Stimulated activated CD4-positive, alpha-beta T cell treated with anti-CD3 and anti-CD28 coated beads, Interleukin-4, amount 100 ng/mL, for 4 hours (primary cell): ENCODE measurements around the gene RNU1-3.
"Not testable (repeated sequence)": the region's sequence is repeated elsewhere in the genome, so short reads cannot be mapped to it uniquely, and the experiment has no call there.

Experiments used
- DNase-seq, 2 experiments: peaks; one replicate each; pipeline ENCODE4 v3.0.0-alpha.2; 2020

RNU1-3 gene

GRCh38 chr1:16693449-16694307, 26.9 kb upstream of the RNU1-3 start:
- DNase-seq = not testable (repeated sequence)

- not testable (repeated sequence) for DNase-seq
Measured at GRCh38 chr1:16692717-16693448, 26.1 kb upstream of the RNU1-3 start.

- not testable (repeated sequence) for DNase-seq
Measured at GRCh38 chr1:16692283-16692682, 25.5 kb upstream of the RNU1-3 start.

GRCh38 chr1:16690971-16691682, 24.4 kb upstream of the RNU1-3 start:
- not testable (repeated sequence) for DNase-seq

GRCh38 chr1:16687132-16687800, 20.5 kb upstream of the RNU1-3 start:
- not testable (repeated sequence) for DNase-seq

GRCh38 chr1:16685445-16686371, 19.0 kb upstream of the RNU1-3 start:
- not testable (repeated sequence) for DNase-seq

GRCh38 chr1:16684738-16685337, 18.1 kb upstream of the RNU1-3 start:
- DNase-seq = not testable (repeated sequence)

GRCh38 chr1:16684152-16684551, 17.4 kb upstream of the RNU1-3 start:
- not testable (repeated sequence) for DNase-seq

GRCh38 chr1:16682803-16683202, 16.1 kb upstream of the RNU1-3 start:
- DNase-seq = not testable (repeated sequence)

- DNase-seq = not testable (repeated sequence)
Measured at GRCh38 chr1:16680366-16680765, 13.6 kb upstream of the RNU1-3 start.

- DNase-seq = peak; percentile 53 to 58
Measured at GRCh38 chr1:16677552-16678431, 11.0 kb upstream of the RNU1-3 start.

GRCh38 chr1:16676661-16677523, 10.1 kb upstream of the RNU1-3 start:
- not testable (repeated sequence) for DNase-seq

GRCh38 chr1:16675118-16675510, 8.4 kb upstream of the RNU1-3 start:
- not testable (repeated sequence) for DNase-seq

GRCh38 chr1:16673976-16674375, 7.2 kb upstream of the RNU1-3 start:
- DNase-seq = not testable (repeated sequence)

GRCh38 chr1:16665836-16666235, 912 bp downstream of the RNU1-3 start:
- not testable (repeated sequence) for DNase-seq

GRCh38 chr1:16658234-16658633, 8.5 kb downstream of the RNU1-3 start:
- not testable (repeated sequence) for DNase-seq

GRCh38 chr1:16656981-16657683, 9.6 kb downstream of the RNU1-3 start:
- DNase-seq = not testable (repeated sequence)

- DNase-seq = not testable (repeated sequence)
Measured at GRCh38 chr1:16656574-16656973, 10.2 kb downstream of the RNU1-3 start.
